Measurements from ENCODE around the gene OR5C1. TPM values are rescaled to one million over a fixed set of nuclear protein-coding genes. Genes with fewer than 3 reads are reported as not detected.

Gene OR5C1
- total and polyA plus RNA-seq, 9 of the 15 experiments (the other 6 are each of a cell fraction or from before 2014, with no cell fraction given): not detected

GRCh38 chr9:122821278-122821943 lies 32.7 kb downstream of the OR5C1 start:
- no peak overlapping the region for H3K4me3 ChIP-seq
- ChIA-PET POLR2A (no interaction called here), CTCF (ENCODE audit: low intra/inter-chr PET ratio) (no interaction called here)
- peaks cover 77% of the 10 kb centered on the region for H3K36me3 ChIP-seq (ENCODE audit: control insufficient read depth, insufficient read depth, low read length)
- H4K20me1 ChIP-seq (replicated peaks; ENCODE audit: control insufficient read depth, insufficient read depth, low read length): 0 out of 2 replicates have a peak, but pooled peaks cover 5% of the 10 kb centered on the region
- no peak overlapping the region for H2AFZ ChIP-seq (ENCODE audit: low read depth, low read length)
- peaks cover 7 to 11% of the 10 kb centered on the region in 2 experiments; a peak in 4 of 5 replicates for H3K4me1 ChIP-seq (replicated peaks in 1 of 2; ENCODE audit: control insufficient read depth in 2 of 2, insufficient read depth in 2 of 2, low read length in 2 of 2)
- DNase-seq (ENCODE audit: extremely low read depth in 1 of 4, low spot score in 3 of 4) (peak in 2 of 4 experiments; percentile 32 to 58), ATAC-seq (peak; percentile 82), FAIRE-seq (peak; percentile 80)
- H3K9ac ChIP-seq (ENCODE audit: insufficient read depth in 1 of 2, low read depth in 2 of 2, low read length in 2 of 2): peak overlapping the region in 1 of 2 experiments; percentile 59; a peak in 1 of 4 replicates
- BruUV-seq (replicated peaks): no TSS peak
- peak overlapping the region; percentile 23; the same call in 1 of the 2 replicates for H3K4me2 ChIP-seq (ENCODE audit: insufficient read depth, low read length)
- no peaks in the 10 kb centered on the region for H3K9me3 ChIP-seq (replicated peaks; ENCODE audit: control insufficient read depth, insufficient read depth, low read depth, low read length)
- in situ Hi-C loops (cut with MboI): loop anchor here (10.0 kb wide), 1 partner anchor 523 kb away; no protein-coding TSS in a partner anchor
- H3K79me2 ChIP-seq (ENCODE audit: control insufficient read depth, insufficient read depth, low read length): peaks cover 22% of the 10 kb centered on the region
- WGBS (ENCODE audit: insufficient coverage, low coverage, missing lambda C conversion rate): 18% methylated on average over 7 of the region's 7 CpGs
- H3K9me1 ChIP-seq (ENCODE audit: control insufficient read depth, insufficient read depth, low read length): no peaks in the 10 kb centered on the region
- intact Hi-C loops (cut with micrococcal nuclease): no loop called here
- no peaks in the 10 kb centered on the region for H3K27me3 ChIP-seq (ENCODE audit: control insufficient read depth in 2 of 2, insufficient read depth in 2 of 2, low read length in 2 of 2)
- no peak overlapping the region; the same call in 2 of the 3 replicates for H3K27ac ChIP-seq (ENCODE audit: extremely low read depth, low read depth, low read length)
- TF ChIP-seq NR2C1 (IDR thresholded peaks at IDR 0.05): 0 out of 2 replicates have a peak, but pooled peaks have one; percentile 17
- TF ChIP-seq NR2C1 (tag; IDR thresholded peaks at IDR 0.05): peak; percentile 57; the same call in 1 of the 2 replicates
- peak; percentile 57 for TF ChIP-seq NCOR1 (IDR thresholded peaks at IDR 0.05)
- peak; percentile 67; the same call in 1 of the 2 replicates for TF ChIP-seq MEF2D (tag; conservative IDR thresholded peaks at IDR 0.05; ENCODE audit: low read depth)
- no peak for TF ChIP-seq FOXP1 (CRISPR knock-in tag; IDR thresholded peaks at IDR 0.05)
- no peak for TF ChIP-seq MED1 (CRISPR knock-in tag; IDR thresholded peaks at IDR 0.05; ENCODE audit: borderline replicate concordance)
- TF ChIP-seq TEAD4 (IDR thresholded peaks at IDR 0.05; ENCODE audit: low read length): peak; percentile 75
- TF ChIP-seq TEAD4 (CRISPR knock-in tag; IDR thresholded peaks at IDR 0.05; ENCODE audit: borderline replicate concordance): no peak
- TF ChIP-seq DPF2 (IDR thresholded peaks at IDR 0.05): peak; percentile 55
- TF ChIP-seq ZBTB17 (CRISPR knock-in tag; IDR thresholded peaks at IDR 0.05): no peak
- peak in 1 of 2 experiments; percentile 53; a peak in 1 of 4 replicates for TF ChIP-seq TBL1XR1 (IDR thresholded peaks at IDR 0.05; ENCODE audit: low read length in 2 of 2)
- peak; percentile 74 for TF ChIP-seq JUND (IDR thresholded peaks at IDR 0.05; ENCODE audit: borderline replicate concordance, low read depth, low read length)
- peak; percentile 50; the same call in 1 of the 3 replicates for TF ChIP-seq JUND (tag; IDR thresholded peaks at IDR 0.05; ENCODE audit: borderline replicate concordance, low read depth, low read length)
- TF ChIP-seq PHF20 (IDR thresholded peaks at IDR 0.05; ENCODE audit: partially characterized antibody): no peak
- TF ChIP-seq MTA3 (IDR thresholded peaks at IDR 0.05; ENCODE audit: borderline replicate concordance): 0 out of 2 replicates have a peak, but pooled peaks have one; percentile 45
- peak; percentile 52; the same call in 1 of the 2 replicates for TF ChIP-seq ZNF589 (CRISPR knock-in tag; IDR thresholded peaks at IDR 0.05; ENCODE audit: low read depth)
- peak; percentile 55; the same call in 1 of the 2 replicates for TF ChIP-seq SPI1 (IDR thresholded peaks at IDR 0.05; ENCODE audit: borderline replicate concordance, low read depth, low read length)
- no peak for TF ChIP-seq SNIP1 (IDR thresholded peaks at IDR 0.05; ENCODE audit: low read depth)
- no peak for TF ChIP-seq ZSCAN29 (IDR thresholded peaks at IDR 0.05)
- 0 out of 2 replicates have a peak, but pooled peaks have one; percentile 46 for TF ChIP-seq SMAD3 (CRISPR knock-in tag; conservative IDR thresholded peaks at IDR 0.05)

Data from K562 (cell line).